COR-L47 (cell line): ENCODE data around the gene AIP.

Experiments
- DNase-seq: peaks from one replicate; lab custom pipeline; 2025; lab: John Stamatoyannopoulos, UW

AIP gene

GRCh38 chr11:67534070-67534679 is 51.3 kb downstream of the AIP start:
- no peak for DNase-seq

- no peak for DNase-seq
Measured at GRCh38 chr11:67535561-67535960, 52.7 kb downstream of the AIP start.

DNA sequence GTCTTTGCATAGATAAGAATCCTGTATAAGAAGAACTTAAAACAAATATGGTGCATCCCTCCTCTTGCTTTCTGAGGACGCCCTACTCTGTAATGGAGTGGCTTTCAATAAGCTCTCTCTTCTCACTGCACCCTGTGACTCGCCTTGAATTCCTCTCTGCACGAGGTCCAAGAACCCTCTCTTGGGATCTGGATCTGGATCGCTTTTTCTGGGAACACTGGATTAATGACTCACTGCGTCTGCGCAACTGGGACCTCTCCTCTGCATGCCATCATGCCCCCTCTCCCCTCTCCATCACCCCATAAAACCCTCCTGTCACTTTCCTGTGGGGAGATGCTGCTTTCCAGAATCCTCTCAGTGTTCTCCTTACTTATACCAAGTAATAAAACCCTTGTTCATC is 55.5 kb downstream of the AIP start:
- DNase-seq, result no peak

GRCh38 chr11:67538823-67539505 is 56.1 kb downstream of the AIP start:
- DNase-seq, result no peak

GRCh38 chr11:67539550-67539949 is 56.7 kb downstream of the AIP start:
- DNase-seq, result no peak
